Activated T-helper 2 cell treated with anti-CD3 and anti-CD28 coated beads, Interferon-gamma antibody, Interleukin-2, Interleukin-4, amounts not matched to agents 10 μg/mL and 5 μg/mL and 100 μg/mL, durations not matched to agents 14 hours and 24 hours and 36 hours (primary cell): Measurements from ENCODE around the gene SRGAP3. TPM values are rescaled to one million over a fixed set of nuclear protein-coding genes. Genes with fewer than 3 reads are reported as not detected.

Experiments
- DNase-seq: peaks from one replicate; pipeline ENCODE4 v3.0.0; 2021; ENCODE audit warnings: low spot score
- H3K27ac Mint-ChIP-seq: one replicate; pipeline ENCODE4 v1.8.0; 2021; ENCODE audit warnings: mixed read lengths
- H3K27me3 Mint-ChIP-seq: one replicate; pipeline ENCODE4 v1.8.0; 2021; ENCODE audit warnings: low read depth, mixed read lengths
- H3K36me3 Mint-ChIP-seq: one replicate; pipeline ENCODE4 v1.8.0; 2021; ENCODE audit warnings: low read depth, mixed read lengths
- H3K4me1 Mint-ChIP-seq: one replicate; pipeline ENCODE4 v1.8.0; 2021; ENCODE audit warnings: low read depth, mixed read lengths
- H3K4me3 Mint-ChIP-seq: one replicate; pipeline ENCODE4 v1.8.0; 2021; ENCODE audit warnings: low read depth, mild to moderate bottlenecking, moderate library complexity, mixed read lengths
- H3K9me3 Mint-ChIP-seq: one replicate; pipeline ENCODE4 v1.8.0; 2021; ENCODE audit warnings: mixed read lengths
- intact Hi-C: fragments of 100-400 bp; cut with micrococcal nuclease; formaldehyde crosslinking; loops from one replicate; pipeline ENCODE4 v1.15.1; 2023
- total RNA-seq: library from RNA; stranded (reverse); gene quantifications from 2 replicates; pipeline ENCODE4 v1.2.3, GENCODE V29; 2022

Gene SRGAP3
- total RNA-seq, 1 donor from 2014 or later, result 0.71 TPM

GRCh38 chr3:9153904-9154619 lies 95.4 kb downstream of the SRGAP3 start:
- intact Hi-C loops, result no loop called here
- H3K36me3 Mint-ChIP-seq, result peaks cover 7% of the 10 kb centered on the region
- no peak overlapping the region for H3K4me3 Mint-ChIP-seq
- H3K27me3 Mint-ChIP-seq, result peaks cover 2% of the 10 kb centered on the region
- DNase-seq, result no peak
- no peak overlapping the region for H3K27ac Mint-ChIP-seq
- no peaks in the 10 kb centered on the region for H3K4me1 Mint-ChIP-seq
- peaks cover 24% of the 10 kb centered on the region for H3K9me3 Mint-ChIP-seq

DNA sequence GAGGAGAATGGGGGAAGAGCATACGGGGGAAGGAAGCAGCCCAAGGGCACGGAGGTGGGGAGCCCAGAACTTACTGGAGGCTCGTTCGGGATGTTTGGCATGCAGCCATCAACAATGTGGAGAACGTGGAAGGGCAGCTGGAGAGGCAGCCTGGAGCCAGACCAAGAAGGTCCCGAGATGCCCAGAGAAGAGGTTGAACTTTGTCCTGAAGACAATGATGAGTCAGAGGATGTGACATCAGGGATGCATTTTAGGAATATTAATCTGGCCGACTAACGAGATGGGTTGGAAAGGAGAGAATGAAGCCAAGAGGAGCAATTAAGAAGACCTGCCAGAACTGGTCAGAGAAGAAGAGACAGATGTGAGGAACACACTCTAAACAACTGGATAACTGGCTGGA lies 98.2 kb downstream of the SRGAP3 start:
- Mint-ChIP-seq H3K9me3 (peaks cover 24% of the 10 kb centered on the region), H3K4me3 (no peak overlapping the region), H3K4me1 (no peaks in the 10 kb centered on the region), H3K27ac (no peak overlapping the region), H3K27me3 (peaks cover 4% of the 10 kb centered on the region), H3K36me3 (peaks cover 7% of the 10 kb centered on the region)
- no peak for DNase-seq
- intact Hi-C loops, result no loop called here

- Mint-ChIP-seq H3K27me3 (peaks cover 4% of the 10 kb centered on the region), H3K36me3 (peaks cover 7% of the 10 kb centered on the region), H3K4me1 (no peaks in the 10 kb centered on the region), H3K27ac (no peak overlapping the region), H3K4me3 (no peak overlapping the region), H3K9me3 (peaks cover 31% of the 10 kb centered on the region)
- intact Hi-C loops, result no loop called here
- DNase-seq, result no peak
Measured at GRCh38 chr3:9149566-9149965, 99.9 kb downstream of the SRGAP3 start.

- H3K27me3 Mint-ChIP-seq, result peaks cover 14% of the 10 kb centered on the region
- H3K4me3 Mint-ChIP-seq, result no peak overlapping the region
- H3K27ac Mint-ChIP-seq, result no peak overlapping the region
- H3K36me3 Mint-ChIP-seq, result peaks cover 7% of the 10 kb centered on the region
- peaks cover 38% of the 10 kb centered on the region for H3K9me3 Mint-ChIP-seq
- no peaks in the 10 kb centered on the region for H3K4me1 Mint-ChIP-seq
- no peak for DNase-seq
- intact Hi-C loops, result no loop called here
Measured at GRCh38 chr3:9147896-9148266, 101.6 kb downstream of the SRGAP3 start.

- Mint-ChIP-seq H3K4me3 (no peak overlapping the region), H3K27me3 (peaks cover 16% of the 10 kb centered on the region), H3K27ac (no peak overlapping the region), H3K4me1 (no peaks in the 10 kb centered on the region), H3K9me3 (peaks cover 38% of the 10 kb centered on the region), H3K36me3 (peaks cover 7% of the 10 kb centered on the region)
- intact Hi-C loops, result no loop called here
- DNase-seq, result no peak
Measured at GRCh38 chr3:9147215-9147895, 102.1 kb downstream of the SRGAP3 start.

DNA sequence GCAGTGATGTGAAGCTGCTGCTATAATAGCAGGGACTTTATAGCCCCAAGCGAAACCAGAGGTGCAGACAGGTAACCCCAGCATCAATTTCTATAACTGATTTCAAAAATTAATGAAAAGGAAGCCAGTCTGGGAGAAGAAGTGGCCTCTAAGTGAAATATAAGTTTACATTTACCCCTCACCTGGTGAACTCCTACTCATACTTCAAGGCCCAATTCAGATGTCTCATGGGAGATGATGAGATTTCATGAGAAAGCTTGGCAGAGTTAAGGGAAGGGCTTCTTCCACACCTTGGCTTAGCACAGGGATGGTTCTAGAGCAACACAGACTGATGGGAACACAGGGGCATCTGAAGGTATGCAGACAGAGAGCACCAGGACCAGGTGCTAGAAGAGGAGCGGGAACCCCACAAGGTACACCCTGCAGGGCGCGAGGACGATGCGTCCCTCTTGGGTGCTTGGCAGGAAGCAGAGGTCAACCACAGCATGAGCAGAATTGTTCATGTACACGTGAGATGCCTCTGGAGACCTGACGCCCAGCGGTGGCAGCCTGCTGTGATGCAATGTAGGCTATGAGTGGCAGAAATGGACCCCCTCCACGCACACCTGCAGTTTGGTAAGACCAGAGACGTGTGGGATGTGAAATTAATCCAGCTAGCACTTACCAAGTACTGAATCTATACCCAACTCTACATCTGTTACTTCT lies 102.9 kb downstream of the SRGAP3 start:
- no peaks in the 10 kb centered on the region for H3K4me1 Mint-ChIP-seq
- H3K9me3 Mint-ChIP-seq, result peaks cover 31% of the 10 kb centered on the region
- intact Hi-C loops, result no loop called here
- peaks cover 19% of the 10 kb centered on the region for H3K27me3 Mint-ChIP-seq
- H3K4me3 Mint-ChIP-seq, result no peak overlapping the region
- no peak for DNase-seq
- H3K27ac Mint-ChIP-seq, result no peak overlapping the region
- H3K36me3 Mint-ChIP-seq, result peaks cover 7% of the 10 kb centered on the region

DNA sequence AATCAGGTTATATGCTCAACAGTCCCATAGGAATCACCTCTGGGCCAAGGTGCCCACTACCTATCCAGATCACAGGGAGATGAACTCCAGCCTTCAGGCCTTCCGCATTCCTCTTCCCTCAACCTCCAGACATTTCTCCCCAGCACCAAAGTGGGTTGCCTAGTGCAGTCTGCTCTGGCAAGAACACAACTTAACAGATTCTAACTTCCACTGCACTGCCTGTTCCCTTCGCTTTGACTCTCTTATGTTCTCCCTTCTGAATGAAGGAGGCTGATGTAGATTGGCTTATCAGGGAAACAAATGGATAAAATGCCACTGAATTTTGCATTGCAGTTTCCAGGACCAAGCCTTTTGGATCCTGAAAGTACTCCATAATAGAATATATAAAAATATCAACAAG lies 106.3 kb downstream of the SRGAP3 start:
- Mint-ChIP-seq H3K27me3 (peaks cover 34% of the 10 kb centered on the region), H3K4me3 (no peak overlapping the region), H3K4me1 (no peaks in the 10 kb centered on the region), H3K9me3 (peaks cover 14% of the 10 kb centered on the region), H3K36me3 (no peaks in the 10 kb centered on the region), H3K27ac (no peak overlapping the region)
- no peak for DNase-seq
- intact Hi-C loops, result no loop called here

GRCh38 chr3:9142362-9142761 lies 107.1 kb downstream of the SRGAP3 start:
- no peak overlapping the region for H3K27ac Mint-ChIP-seq
- DNase-seq, result no peak
- H3K36me3 Mint-ChIP-seq, result no peaks in the 10 kb centered on the region
- peaks cover 14% of the 10 kb centered on the region for H3K9me3 Mint-ChIP-seq
- H3K4me1 Mint-ChIP-seq, result no peaks in the 10 kb centered on the region
- intact Hi-C loops, result no loop called here
- peaks cover 37% of the 10 kb centered on the region for H3K27me3 Mint-ChIP-seq
- no peak overlapping the region for H3K4me3 Mint-ChIP-seq

- H3K27ac Mint-ChIP-seq, result no peak overlapping the region
- H3K4me1 Mint-ChIP-seq, result no peaks in the 10 kb centered on the region
- no peak for DNase-seq
- H3K9me3 Mint-ChIP-seq, result peaks cover 14% of the 10 kb centered on the region
- no peaks in the 10 kb centered on the region for H3K36me3 Mint-ChIP-seq
- intact Hi-C loops, result no loop called here
- H3K4me3 Mint-ChIP-seq, result no peak overlapping the region
- peaks cover 41% of the 10 kb centered on the region for H3K27me3 Mint-ChIP-seq
Measured at GRCh38 chr3:9141928-9142289, 107.5 kb downstream of the SRGAP3 start.

GRCh38 chr3:9139366-9139765 lies 110.1 kb downstream of the SRGAP3 start:
- H3K4me3 Mint-ChIP-seq, result no peak overlapping the region
- no peak overlapping the region for H3K27ac Mint-ChIP-seq

DNA sequence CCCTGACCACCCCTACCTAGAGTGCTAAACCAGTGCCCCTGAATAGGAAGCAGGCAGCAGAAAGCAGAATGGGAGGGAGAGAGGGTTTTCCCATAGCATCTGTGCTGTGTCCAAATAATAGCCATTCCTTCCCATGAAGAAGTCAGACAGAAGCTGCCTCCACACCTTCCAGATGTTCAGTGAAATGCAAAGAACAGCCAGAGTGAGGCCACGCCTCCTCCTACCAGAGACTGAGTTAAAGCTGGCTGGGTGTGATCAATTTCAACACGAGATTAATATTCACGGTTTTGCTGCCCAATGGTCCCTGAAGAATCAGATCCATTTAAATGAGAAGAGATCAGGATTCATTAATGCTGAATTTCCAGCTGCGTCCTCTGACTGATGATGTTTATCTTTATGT lies 111.8 kb downstream of the SRGAP3 start:
- DNase-seq, result no peak
- H3K27me3 Mint-ChIP-seq, result peaks cover 53% of the 10 kb centered on the region
- H3K27ac Mint-ChIP-seq, result no peak overlapping the region
- intact Hi-C loops, result no loop called here
- no peaks in the 10 kb centered on the region for H3K4me1 Mint-ChIP-seq
- no peak overlapping the region for H3K4me3 Mint-ChIP-seq
- no peaks in the 10 kb centered on the region for H3K9me3 Mint-ChIP-seq
- no peaks in the 10 kb centered on the region for H3K36me3 Mint-ChIP-seq

More at GRCh38 chr3:9139366-9139765, 110.1 kb downstream of the SRGAP3 start:
- H3K27me3 Mint-ChIP-seq, result peaks cover 56% of the 10 kb centered on the region
- DNase-seq, result no peak
- no peaks in the 10 kb centered on the region for H3K4me1 Mint-ChIP-seq
- H3K9me3 Mint-ChIP-seq, result peaks cover 5% of the 10 kb centered on the region
- no peaks in the 10 kb centered on the region for H3K36me3 Mint-ChIP-seq
- intact Hi-C loops, result no loop called here

DNA sequence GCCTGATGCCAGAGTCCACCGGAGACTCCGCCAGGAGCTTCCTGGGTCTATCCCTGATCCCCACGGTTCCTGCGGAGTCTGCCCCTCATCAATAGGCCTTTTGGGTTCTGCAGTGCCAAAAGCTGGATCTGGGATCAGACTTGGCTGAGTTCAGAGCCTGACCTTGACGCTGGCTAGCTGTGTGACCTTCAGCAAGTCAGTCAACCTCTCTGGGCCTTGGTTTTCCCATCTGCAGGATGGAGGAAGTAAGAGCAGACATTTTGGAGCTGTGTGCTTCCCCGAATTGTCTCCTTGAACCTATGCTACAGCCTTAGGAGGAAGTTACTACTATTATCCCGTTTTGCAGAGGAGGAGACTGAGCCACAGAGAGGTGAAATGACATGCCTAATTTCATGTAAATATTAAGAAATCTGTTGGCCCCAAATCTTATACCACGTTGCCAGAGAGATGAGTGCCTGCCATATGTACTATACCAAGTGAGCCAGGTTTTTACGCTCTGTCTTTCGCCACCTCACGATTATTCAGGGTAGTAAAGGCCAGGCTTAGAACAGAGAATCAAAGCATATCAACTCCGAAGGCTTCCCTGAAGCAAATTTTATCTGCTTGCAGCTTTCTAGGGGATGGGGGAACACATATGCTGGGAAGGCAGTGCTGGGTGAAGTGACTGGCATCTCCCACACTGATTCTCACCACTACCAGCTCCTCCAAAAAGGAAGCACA lies 112.5 kb downstream of the SRGAP3 start:
- Mint-ChIP-seq H3K9me3 (no peaks in the 10 kb centered on the region), H3K27ac (no peak overlapping the region), H3K4me1 (no peaks in the 10 kb centered on the region), H3K27me3 (peaks cover 49% of the 10 kb centered on the region), H3K4me3 (no peak overlapping the region), H3K36me3 (no peaks in the 10 kb centered on the region)
- intact Hi-C loops, result no loop called here
- DNase-seq, result no peak
